Omental fat pad (tissue), 4 donors: ENCODE data around the gene HHLA2. TPM values are rescaled to one million over a fixed set of nuclear protein-coding genes. Genes with fewer than 3 reads are reported as not detected.

Experiments used
- ATAC-seq: fragments of 150-250 bp; one replicate; pipeline ENCODE4 v1.9.1; 2016; ENCODE audit warnings: mild to moderate bottlenecking, moderate library complexity; ENCODE audit not compliant: low FRiP score
- DNase-seq: peaks from one replicate; pipeline ENCODE4 v3.0.0-alpha.2; 2019; ENCODE audit warnings: low spot score
- CTCF ChIP-seq, 3 donors: fragments of 450-650 bp; IDR thresholded peaks; one replicate each; pipeline ENCODE4 v1.5.1; 2016 to 2017; ENCODE audit warnings: antibody characterized with exemption in 3 of 3, mild to moderate bottlenecking in 3 of 3, moderate library complexity in 2 of 3
- total RNA-seq, 4 donors: library from RNA; depleted of rRNA; stranded (reverse); fragments of >200 nt; gene quantifications; one replicate each; pipeline ENCODE4 v1.1.0, GENCODE V29; 2016

Gene HHLA2
- total RNA-seq, 4 donors from 2014 or later = not detected

DNA sequence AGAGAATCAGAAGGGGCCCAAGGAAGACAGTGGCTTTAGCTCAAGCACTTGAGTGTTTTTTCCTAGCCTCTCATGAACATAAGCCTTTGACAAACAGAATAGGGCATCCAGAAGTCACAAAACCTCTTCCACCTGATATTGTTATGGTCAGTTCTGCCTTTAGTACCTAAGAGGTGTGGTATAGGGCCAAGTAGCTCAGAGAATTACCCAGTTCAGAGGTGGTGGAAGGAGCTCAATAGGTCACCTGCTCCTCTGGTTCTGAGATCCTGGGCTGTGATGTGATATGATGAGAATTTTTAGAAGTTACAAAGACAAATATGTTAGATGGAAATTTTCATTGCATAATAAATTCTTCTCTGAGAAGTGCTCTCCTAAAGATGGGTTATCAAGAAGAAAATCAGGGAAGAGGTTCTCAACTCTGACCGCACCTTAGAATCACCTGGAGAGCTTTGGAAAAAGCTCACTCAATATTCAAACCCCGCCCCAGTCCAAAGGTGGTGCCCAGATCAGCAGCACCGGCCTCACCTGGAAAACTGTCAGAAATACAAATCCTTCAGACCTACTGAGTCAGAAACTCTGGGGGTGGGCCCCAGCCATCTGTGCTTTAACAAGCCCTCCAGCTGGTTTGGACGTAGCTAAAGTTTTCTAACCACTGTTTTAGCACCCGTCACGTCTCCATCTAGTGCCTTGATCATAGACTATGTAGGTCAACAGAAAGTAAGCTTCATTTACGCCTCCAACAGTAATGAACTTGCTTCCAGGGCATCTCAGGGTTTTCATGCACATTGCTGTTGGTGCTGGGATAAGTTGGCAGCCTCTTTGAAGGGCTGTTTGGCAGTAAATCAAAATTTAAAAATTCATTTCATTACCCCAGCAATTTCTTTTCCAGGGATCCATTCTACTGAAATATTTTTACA lies 112.8 kb downstream of the HHLA2 start:
- ATAC-seq = no peak
- no peak for DNase-seq
- no peak for TF ChIP-seq CTCF (IDR thresholded peaks at IDR 0.05)

- DNase-seq (no peak), ATAC-seq (no peak)
- no peak for TF ChIP-seq CTCF (IDR thresholded peaks at IDR 0.05)
These were observed 113.4 kb downstream of the HHLA2 start for GRCh38 chr3:108409800-108410178.

GRCh38 chr3:108410531-108410984 lies 114.2 kb downstream of the HHLA2 start:
- no peak for TF ChIP-seq CTCF (IDR thresholded peaks at IDR 0.05)
- DNase-seq (no peak), ATAC-seq (no peak)

DNA sequence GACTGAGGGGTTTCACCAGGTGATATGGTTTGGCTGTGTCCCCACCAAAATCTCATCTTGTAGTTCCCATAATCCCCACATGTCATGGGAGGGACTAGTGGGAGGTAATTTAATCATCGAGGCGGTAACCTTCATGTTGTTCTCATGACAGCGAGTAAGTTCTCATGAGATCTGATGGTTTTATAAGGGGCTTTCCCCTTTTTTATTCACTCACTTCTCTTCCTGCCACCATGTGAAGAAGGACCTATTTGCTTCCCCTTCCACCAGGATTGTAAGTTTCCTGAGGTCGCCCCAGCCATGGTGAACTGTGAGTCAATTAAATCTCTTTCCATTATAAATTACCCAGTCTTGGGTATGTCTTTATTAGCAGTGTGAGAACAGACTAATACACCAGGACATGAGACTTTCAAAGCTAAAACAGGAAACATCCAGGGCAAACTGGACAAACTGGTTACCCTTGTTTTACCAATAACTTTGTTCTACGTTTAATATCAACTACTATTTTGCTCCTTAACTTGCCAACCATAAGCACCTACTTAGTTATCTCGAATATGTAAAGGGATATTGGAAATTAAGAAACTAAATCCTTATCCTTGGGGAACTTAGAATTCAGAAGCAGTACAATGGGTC lies 115.9 kb downstream of the HHLA2 start:
- ATAC-seq = no peak
- DNase-seq = no peak
- TF ChIP-seq CTCF (IDR thresholded peaks at IDR 0.05) = no peak

DNA sequence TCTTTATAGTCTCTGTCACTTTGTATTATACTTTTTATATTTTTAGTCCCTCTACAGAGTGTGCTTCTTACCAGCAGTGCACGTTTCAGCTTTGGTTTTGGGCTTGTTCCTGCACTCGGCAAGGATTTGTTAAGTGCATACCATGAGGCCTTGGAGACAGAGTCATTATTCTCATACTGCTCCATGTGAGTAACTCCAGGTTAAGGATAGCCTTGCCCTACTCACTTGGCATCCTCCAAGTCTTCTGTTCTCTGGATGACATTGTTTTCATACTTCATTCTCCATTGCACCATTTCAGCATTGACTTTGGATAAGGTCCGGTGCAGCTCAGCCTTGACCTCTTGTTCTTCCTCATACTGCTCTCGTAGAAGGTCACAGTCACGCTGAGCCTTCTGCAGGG lies 117.7 kb downstream of the HHLA2 start:
- ATAC-seq (no peak), DNase-seq (no peak)
- no peak for TF ChIP-seq CTCF (IDR thresholded peaks at IDR 0.05)

DNA sequence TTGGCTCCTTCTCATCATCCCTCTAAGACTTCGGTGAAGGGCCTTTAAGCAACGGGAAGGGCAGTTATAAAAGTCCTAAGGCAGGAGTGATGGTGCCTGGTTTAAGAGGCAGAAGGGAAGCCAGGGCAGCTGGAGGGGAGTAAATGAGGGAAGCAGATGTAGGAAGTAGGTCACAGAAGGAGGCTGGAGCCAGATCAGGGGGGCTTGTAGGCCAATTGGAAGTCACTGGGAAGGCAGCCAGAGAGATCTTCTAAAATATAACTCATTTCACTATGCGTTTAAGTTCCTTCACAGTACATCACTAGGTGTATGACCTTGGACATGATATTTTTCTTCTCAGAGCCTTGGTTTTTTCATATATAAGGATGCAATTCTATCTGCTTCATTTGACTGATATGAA lies 119.3 kb downstream of the HHLA2 start:
- TF ChIP-seq CTCF (IDR thresholded peaks at IDR 0.05) = no peak
- ATAC-seq (no peak), DNase-seq (no peak)
